K562 (cell line): Measurements from ENCODE around the gene SMAD1. TPM values are rescaled to one million over a fixed set of nuclear protein-coding genes. Genes with fewer than 3 reads are reported as not detected.

ENCODE experiments used
- ATAC-seq: fragments of 200-7000 bp; cut with Tn5 transposase; 3 replicates; pipeline ENCODE4 v1.9.1; 2020; ENCODE audit warnings: moderate library complexity
- BruUV-seq: library from RNA; stranded (reverse); fragments of 400-500 nt; replicated peaks from 2 replicates; lab custom pipeline; 2021; lab: Mats Ljungman, UMichigan
- CTCF ChIA-PET: fragments of 300-600 bp; formaldehyde crosslinking; extraction: SDS; loops from one replicate; lab custom pipeline; 2021; ENCODE audit warnings: low intra/inter-chr PET ratio; lab: Yijun Ruan, JAX
- POLR2A ChIA-PET: fragments of 300-600, 350-650 bp; sonication (Branson Sonifier 250); formaldehyde crosslinking; extraction: SDS; loops from one replicate; lab custom pipeline; 2021; ENCODE audit warnings: antibody characterized with exemption, inconsistent platforms; lab: Yijun Ruan, JAX
- DNase-seq, 4 experiments: peaks; one replicate each; pipeline versions ENCODE4 v3.0.0 to v3.0.0-alpha.2; 2011 to 2018; ENCODE audit warnings: low spot score in 3 of 4, mixed read lengths in 3 of 4; ENCODE audit errors: extremely low read depth in 1 of 4
- FAIRE-seq: peaks from 2 replicates; lab custom pipeline; 2011; peaks lifted over from hg19 to GRCh38; lab: Jason Lieb, UNC
- H2AFZ ChIP-seq: 2 replicates; pipeline ENCODE4 v1.6.0; 2011; ENCODE audit warnings: low read depth, low read length, control low read depth, inconsistent platforms
- H3K27ac ChIP-seq: fragments of 200-600 bp; 3 replicates; pipeline ENCODE4 v1.8.0; 2011; ENCODE audit warnings: low read depth, mild to moderate bottlenecking, control low read depth, inconsistent platforms, low read length, moderate library complexity, mixed read lengths; ENCODE audit errors: extremely low read depth
- H3K27me3 ChIP-seq, 2 experiments: fragments of 300-600 bp in 1 of 2; 2 replicates in 1 of 2; 3 replicates in 1 of 2; pipeline versions ENCODE4 v1.6.0 to v1.8.0; 2011; ENCODE audit warnings: inconsistent platforms in 2 of 2, low read length in 2 of 2, mild to moderate bottlenecking in 1 of 2, mixed read lengths in 1 of 2, moderate library complexity in 1 of 2; ENCODE audit not compliant: control insufficient read depth in 2 of 2, insufficient read depth in 2 of 2
- H3K36me3 ChIP-seq: fragments of 300-600 bp; 3 replicates; pipeline ENCODE4 v1.8.0; 2011; ENCODE audit warnings: mild to moderate bottlenecking, low read length, inconsistent platforms; ENCODE audit not compliant: control insufficient read depth, insufficient read depth
- H3K4me1 ChIP-seq, 2 experiments: fragments of 200-600 bp in 1 of 2; replicated peaks in 1 of 2; 2 replicates in 1 of 2; 3 replicates in 1 of 2; pipeline versions ENCODE4 v1.5.1 to v1.8.0; 2011; ENCODE audit warnings: inconsistent platforms in 2 of 2, low read length in 2 of 2, mild to moderate bottlenecking in 1 of 2, mixed read lengths in 1 of 2, moderate library complexity in 1 of 2; ENCODE audit not compliant: control insufficient read depth in 2 of 2, insufficient read depth in 2 of 2
- H3K4me2 ChIP-seq: 2 replicates; pipeline ENCODE4 v1.6.1; 2011; ENCODE audit warnings: low read length, control low read depth, inconsistent platforms, mixed read lengths; ENCODE audit not compliant: insufficient read depth
- H3K4me3 ChIP-seq: fragments of 200-600 bp; sonication (generic), shearing (Covaris generic); 2 replicates; pipeline ENCODE4 v1.5.1; 2016; ENCODE audit warnings: control low read depth, inconsistent platforms
- H3K79me2 ChIP-seq: fragments of 200-600 bp; 3 replicates; pipeline ENCODE4 v1.8.0; 2011; ENCODE audit warnings: low read length, inconsistent platforms; ENCODE audit not compliant: control insufficient read depth, insufficient read depth
- H3K9ac ChIP-seq, 2 experiments: 2 replicates each; pipeline versions ENCODE4 v1.6.0 to v1.6.1; 2011; ENCODE audit warnings: low read depth in 2 of 2, low read length in 2 of 2, control low read depth in 1 of 2, inconsistent platforms in 1 of 2, mild to moderate bottlenecking in 1 of 2, mixed read lengths in 1 of 2; ENCODE audit not compliant: insufficient read depth in 1 of 2
- H3K9me1 ChIP-seq: one replicate; pipeline ENCODE4 v1.6.0; 2011; ENCODE audit warnings: inconsistent platforms, mild to moderate bottlenecking, low read length, moderate library complexity; ENCODE audit not compliant: control insufficient read depth, insufficient read depth
- H3K9me3 ChIP-seq: replicated peaks from 2 replicates; pipeline ENCODE4 v1.5.1; 2011; ENCODE audit warnings: low read depth, low read length, inconsistent platforms; ENCODE audit not compliant: control insufficient read depth, insufficient read depth
- H4K20me1 ChIP-seq: replicated peaks from 2 replicates; pipeline ENCODE4 v1.6.1; 2011; ENCODE audit warnings: low read length, inconsistent platforms, mixed read lengths; ENCODE audit not compliant: control insufficient read depth, insufficient read depth
- AFF4 ChIP-seq: sonication (generic); formaldehyde crosslinking; IDR thresholded peaks from 2 replicates; pipeline ENCODE4 v1.8.0; 2023; ENCODE audit warnings: mild to moderate bottlenecking, missing genetic modification reagents
- C11orf30 ChIP-seq: fragments of 450-650 bp; IDR thresholded peaks from 2 replicates; pipeline ENCODE4 v1.6.1; 2016; ENCODE audit warnings: low read depth, mild to moderate bottlenecking
- CHD4 ChIP-seq: fragments of 200-600 bp; sonication (generic); IDR thresholded peaks from 3 replicates; pipeline ENCODE4 v1.6.1; 2012; ENCODE audit warnings: low read depth, mild to moderate bottlenecking, mixed read lengths, low read length, inconsistent platforms; ENCODE audit not compliant: insufficient read depth, insufficient replicate concordance, poor library complexity, severe bottlenecking
- CXXC5 ChIP-seq: fragments of 250-450 bp; sonication (Bioruptor Pico); IDR thresholded peaks from 2 replicates; pipeline ENCODE4 v1.8.0; 2022; ENCODE audit warnings: inconsistent platforms, mild to moderate bottlenecking, moderate library complexity
- DPF2 ChIP-seq: fragments of 450-650 bp; IDR thresholded peaks from 2 replicates; pipeline ENCODE4 v1.6.1; 2016
- MLLT1 ChIP-seq, 2 experiments: fragments of 450-650 bp; IDR thresholded peaks; 2 replicates each; pipeline ENCODE4 v1.6.1; 2016
- MTA1 ChIP-seq: fragments of 450-650 bp; IDR thresholded peaks from 2 replicates; pipeline ENCODE4 v1.6.1; 2017; ENCODE audit warnings: borderline replicate concordance
- PHF20 ChIP-seq: fragments of 450-650 bp; IDR thresholded peaks from 2 replicates; pipeline ENCODE4 v1.6.1; 2018; ENCODE audit not compliant: partially characterized antibody
- RBM25 ChIP-seq: fragments of 200-400 bp; formaldehyde crosslinking; IDR thresholded peaks from 2 replicates; pipeline ENCODE4 v1.6.1; 2018; ENCODE audit warnings: low read length, low read depth, moderate library complexity; ENCODE audit not compliant: severe bottlenecking
- TRIM24 ChIP-seq, 2 experiments: fragments of 450-650 bp; IDR thresholded peaks; 2 replicates each; pipeline ENCODE4 v1.6.1; 2016
- ZBED1 ChIP-seq: IDR thresholded peaks from 2 replicates; pipeline ENCODE4 v1.6.1; 2014
- ZNF124 ChIP-seq: sonication (generic); formaldehyde crosslinking; IDR thresholded peaks from 2 replicates; pipeline ENCODE4 v1.8.1; 2022; ENCODE audit warnings: missing genetic modification reagents
- ZNF212 ChIP-seq: fragments of 450-650 bp; formaldehyde crosslinking; IDR thresholded peaks from 2 replicates; pipeline ENCODE4 v1.4.0; 2020; ENCODE audit warnings: mild to moderate bottlenecking
- ZNF316 ChIP-seq: fragments of 450-650 bp; IDR thresholded peaks from 2 replicates; pipeline ENCODE4 v1.6.1; 2016
- ZNF766 ChIP-seq: fragments of 200-800 bp; sonication (Bioruptor generic); conservative IDR thresholded peaks from 2 replicates; pipeline ENCODE4 v1.6.1; 2016; ENCODE audit warnings: missing genetic modification characterization, missing compliant biosample characterization
- WGBS: fragments of 100-300 bp; shearing (Covaris generic); methylation state at CpG from one replicate; pipeline ENCODE4 v1.1.6; 2016; ENCODE audit warnings: low coverage, mixed read lengths; ENCODE audit not compliant: insufficient coverage; ENCODE audit errors: missing lambda C conversion rate; 5-methylcytosine and 5-hydroxymethylcytosine counted together
- in situ Hi-C: fragments of 300-500 bp; cut with MboI; formaldehyde crosslinking; loops from 4 replicates; pipeline ENCODE4 v1.15.0; 2018; ENCODE audit warnings: inconsistent platforms, mixed read lengths
- intact Hi-C: fragments of 100-400 bp; cut with micrococcal nuclease; formaldehyde crosslinking; loops from 2 replicates; pipeline ENCODE4 v1.14.2; 2022
- polyA plus RNA-seq, 8 experiments: library from polyadenylated mRNA; depleted of rRNA in 4 of 8; stranded (reverse) in 5 of 8; unstranded in 3 of 8; fragments of >200 nt; fragmentation: Nextera tagmentation in 2 of 8; fragmentation: Illumina TruSeq in 1 of 8; extraction: Ambion mirVana in 2 of 8; extraction: Trizol in 1 of 8; gene quantifications; 2 replicates each; pipeline versions ENCODE4 v1.2.1 to v1.2.3, GENCODE V29; 2011 to 2014; ENCODE audit warnings: inconsistent platforms in 1 of 8, missing spikeins in 1 of 8
- total RNA-seq, 7 experiments: library from RNA; depleted of rRNA in 6 of 7; stranded (reverse); fragments of >200 nt in 6 of 7; fragmentation: Illumina TruSeq in 2 of 7; extraction: Trizol in 2 of 7; gene quantifications; 2 replicates each; pipeline versions ENCODE4 v1.2.1 to v1.2.3, GENCODE V29; 2011 to 2021; ENCODE audit warnings: low replicate concordance in 1 of 7
- TF ChIP-seq, protein P1 (sequence below): fragments of 450-650 bp; IDR thresholded peaks from 2 replicates; pipeline ENCODE4 v1.6.1; 2016; ENCODE audit warnings: low read depth, mild to moderate bottlenecking, moderate library complexity

SMAD1 gene
- total and polyA plus RNA-seq, 9 of the 15 experiments (the other 6 are each of a cell fraction or from before 2014, with no cell fraction given), result 0.05 to 0.54 (median 0.21) TPM; not detected in 3

DNA sequence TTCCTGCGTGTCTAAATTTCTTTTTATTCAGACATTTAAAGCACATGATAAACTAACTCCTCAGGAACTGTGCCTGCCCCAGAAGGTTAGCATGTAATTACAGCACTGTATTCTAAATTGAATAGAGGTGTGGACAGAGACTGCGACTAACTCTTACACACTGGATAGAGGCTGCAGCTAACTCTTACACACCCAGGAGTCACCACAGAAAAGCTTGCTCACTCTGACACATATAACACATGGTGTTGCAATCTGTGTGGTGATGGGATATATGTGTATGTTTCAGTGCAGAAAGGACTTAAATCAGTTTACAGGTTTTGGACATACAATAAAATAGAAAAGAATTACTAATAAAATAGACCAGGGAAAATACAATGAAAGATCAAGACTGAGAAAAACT is 41.5 kb downstream of the SMAD1 start:
- H3K9ac ChIP-seq, result no peak overlapping the region
- no peak overlapping the region for H2AFZ ChIP-seq
- WGBS, result 0% methylated on average over 2 of the region's 2 CpGs
- H3K9me3 ChIP-seq, result no peaks in the 10 kb centered on the region
- no peaks in the 10 kb centered on the region for H3K36me3 ChIP-seq
- no peaks in the 10 kb centered on the region for H3K4me1 ChIP-seq
- DNase-seq (no peak), FAIRE-seq (no peak), ATAC-seq (no peak)
- intact Hi-C loops (no loop called here), in situ Hi-C loops (no loop called here)
- no TSS peak for BruUV-seq
- no peaks in the 10 kb centered on the region for H4K20me1 ChIP-seq
- CTCF ChIA-PET, result no interaction called here
- no peaks in the 10 kb centered on the region for H3K27me3 ChIP-seq
- H3K79me2 ChIP-seq, result no peaks in the 10 kb centered on the region
- no peak overlapping the region for H3K4me2 ChIP-seq
- H3K4me3 ChIP-seq, result no peak overlapping the region
- H3K9me1 ChIP-seq, result no peaks in the 10 kb centered on the region
- no peak overlapping the region for H3K27ac ChIP-seq
- POLR2A ChIA-PET, result no interaction called here
- TF ChIP-seq ZNF316, result no peak
- TF ChIP-seq DPF2, result no peak
- TF ChIP-seq PHF20, result no peak
- no peak for TF ChIP-seq CHD4
- TF ChIP-seq ZNF212, result no peak
- TF ChIP-seq RBM25, result no peak
- no peak for TF ChIP-seq ZNF124
- TF ChIP-seq AFF4 (CRISPR knock-in tag), result no peak
- no peak for TF ChIP-seq C11orf30
- TF ChIP-seq TRIM24 (IDR thresholded peaks at IDR 0.05), result no peak
- TF ChIP-seq, protein P1, sequence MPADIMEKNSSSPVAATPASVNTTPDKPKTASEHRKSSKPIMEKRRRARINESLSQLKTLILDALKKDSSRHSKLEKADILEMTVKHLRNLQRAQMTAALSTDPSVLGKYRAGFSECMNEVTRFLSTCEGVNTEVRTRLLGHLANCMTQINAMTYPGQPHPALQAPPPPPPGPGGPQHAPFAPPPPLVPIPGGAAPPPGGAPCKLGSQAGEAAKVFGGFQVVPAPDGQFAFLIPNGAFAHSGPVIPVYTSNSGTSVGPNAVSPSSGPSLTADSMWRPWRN, result no peak
- no peak for TF ChIP-seq ZNF766 (CRISPR knock-in tag)
- TF ChIP-seq MTA1, result no peak
- TF ChIP-seq CXXC5, result no peak
- no peak for TF ChIP-seq ZBED1
- no peak for TF ChIP-seq MLLT1 (IDR thresholded peaks at IDR 0.05)
